ENCODE measurements around the gene NOL9.

DNA sequence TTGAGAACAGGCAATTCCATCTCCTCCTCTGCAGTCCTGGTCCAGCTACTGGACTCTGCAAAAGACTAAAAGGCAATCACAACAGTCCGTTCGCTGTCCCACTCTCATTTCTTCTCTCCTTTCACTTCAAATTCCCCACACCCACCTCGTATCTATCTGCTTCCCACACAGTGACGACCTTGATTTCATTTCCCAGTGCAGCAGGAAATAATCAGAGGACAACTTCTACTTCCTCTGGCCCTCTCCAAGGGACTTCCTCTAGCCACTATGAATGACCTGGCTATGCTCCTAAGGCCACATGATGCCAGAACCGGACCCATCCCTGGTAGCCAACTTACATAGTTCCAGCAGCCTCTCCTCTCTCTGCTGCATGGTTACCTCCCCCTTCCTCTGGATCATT lies 8.0 kb downstream of the NOL9 start:
- TF ChIP-seq, protein P1, sequence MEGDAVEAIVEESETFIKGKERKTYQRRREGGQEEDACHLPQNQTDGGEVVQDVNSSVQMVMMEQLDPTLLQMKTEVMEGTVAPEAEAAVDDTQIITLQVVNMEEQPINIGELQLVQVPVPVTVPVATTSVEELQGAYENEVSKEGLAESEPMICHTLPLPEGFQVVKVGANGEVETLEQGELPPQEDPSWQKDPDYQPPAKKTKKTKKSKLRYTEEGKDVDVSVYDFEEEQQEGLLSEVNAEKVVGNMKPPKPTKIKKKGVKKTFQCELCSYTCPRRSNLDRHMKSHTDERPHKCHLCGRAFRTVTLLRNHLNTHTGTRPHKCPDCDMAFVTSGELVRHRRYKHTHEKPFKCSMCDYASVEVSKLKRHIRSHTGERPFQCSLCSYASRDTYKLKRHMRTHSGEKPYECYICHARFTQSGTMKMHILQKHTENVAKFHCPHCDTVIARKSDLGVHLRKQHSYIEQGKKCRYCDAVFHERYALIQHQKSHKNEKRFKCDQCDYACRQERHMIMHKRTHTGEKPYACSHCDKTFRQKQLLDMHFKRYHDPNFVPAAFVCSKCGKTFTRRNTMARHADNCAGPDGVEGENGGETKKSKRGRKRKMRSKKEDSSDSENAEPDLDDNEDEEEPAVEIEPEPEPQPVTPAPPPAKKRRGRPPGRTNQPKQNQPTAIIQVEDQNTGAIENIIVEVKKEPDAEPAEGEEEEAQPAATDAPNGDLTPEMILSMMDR (IDR thresholded peaks at IDR 0.05), result no peak
- no peak for TF ChIP-seq POLR2A (IDR thresholded peaks at IDR 0.05)
